GM12891 (cell line): Measurements from ENCODE around the gene TMEM184B.
A peak's percentile ranks its signal among the peaks of the same experiment; 100 is the strongest.
"Not testable (repeated sequence)": the region's sequence is repeated elsewhere in the genome, so short reads cannot be mapped to it uniquely, and the experiment has no call there.

ENCODE experiments used
- DNase-seq: peaks from one replicate; pipeline ENCODE4 v3.0.0; 2011; ENCODE audit warnings: low spot score; ENCODE audit not compliant: insufficient read length
- FAIRE-seq: peaks from 2 replicates; lab custom pipeline; 2011; peaks lifted over from hg19 to GRCh38; lab: Jason Lieb, UNC
- PAX5 ChIP-seq: IDR thresholded peaks from 2 replicates; pipeline ENCODE4 v1.6.1; 2011; ENCODE audit warnings: low read length, moderate library complexity, mild to moderate bottlenecking; ENCODE audit not compliant: insufficient read depth, severe bottlenecking
- POLR2A ChIP-seq: IDR thresholded peaks from 2 replicates; pipeline ENCODE4 v1.6.1; 2011; ENCODE audit warnings: low read depth, low read length, control low read depth
- POLR2AphosphoS5 ChIP-seq: IDR thresholded peaks from 2 replicates; pipeline ENCODE4 v1.6.1; 2011; ENCODE audit warnings: low read depth, low read length, control low read depth
- POU2F2 ChIP-seq: IDR thresholded peaks from 2 replicates; pipeline ENCODE4 v1.6.1; 2011; ENCODE audit warnings: low read depth, mild to moderate bottlenecking, control low read depth, low read length, moderate library complexity
- SPI1 ChIP-seq: IDR thresholded peaks from 2 replicates; pipeline ENCODE4 v1.6.1; 2011; ENCODE audit warnings: low read depth, low read length, control low read depth
- TAF1 ChIP-seq: IDR thresholded peaks from 2 replicates; pipeline ENCODE4 v1.6.1; 2011; ENCODE audit warnings: low read depth, low read length, control low read depth

Gene TMEM184B

GRCh38 chr22:38240734-38241252 is 32.0 kb downstream of the TMEM184B start:
- FAIRE-seq (no peak), DNase-seq (no peak)
- no peak for TF ChIP-seq POLR2A
- TF ChIP-seq PAX5, result no peak
- no peak for TF ChIP-seq POU2F2
- TF ChIP-seq POLR2AphosphoS5, result no peak
- TF ChIP-seq SPI1, result no peak
- TF ChIP-seq TAF1, result no peak

- no peak for DNase-seq
- no peak for FAIRE-seq
- TF ChIP-seq TAF1 (no peak), PAX5 (no peak), POLR2AphosphoS5 (no peak), SPI1 (no peak), POLR2A (no peak), POU2F2 (no peak)
Measured at GRCh38 chr22:38239101-38239761, 33.6 kb downstream of the TMEM184B start.

GRCh38 chr22:38238519-38239071 is 34.2 kb downstream of the TMEM184B start:
- no peak for FAIRE-seq
- DNase-seq, result no peak
- TF ChIP-seq POLR2AphosphoS5, result no peak
- TF ChIP-seq POU2F2, result no peak
- TF ChIP-seq PAX5, result no peak
- TF ChIP-seq SPI1, result no peak
- TF ChIP-seq POLR2A, result no peak
- TF ChIP-seq TAF1, result no peak

GRCh38 chr22:38236786-38237185 is 36.0 kb downstream of the TMEM184B start:
- TF ChIP-seq POU2F2, result no peak
- no peak for TF ChIP-seq PAX5
- TF ChIP-seq TAF1, result no peak
- no peak for TF ChIP-seq POLR2AphosphoS5
- no peak for TF ChIP-seq SPI1
- TF ChIP-seq POLR2A, result no peak
- FAIRE-seq, result no peak
- DNase-seq, result no peak

GRCh38 chr22:38235240-38235850 is 37.5 kb downstream of the TMEM184B start:
- no peak for DNase-seq
- no peak for FAIRE-seq
- no peak for TF ChIP-seq POLR2A
- TF ChIP-seq POU2F2, result no peak
- no peak for TF ChIP-seq PAX5
- TF ChIP-seq TAF1, result no peak
- TF ChIP-seq POLR2AphosphoS5, result no peak
- TF ChIP-seq SPI1, result no peak

GRCh38 chr22:38233856-38234255 is 39.0 kb downstream of the TMEM184B start:
- FAIRE-seq, DNase-seq: not testable (repeated sequence)

- no peak for DNase-seq
- FAIRE-seq, result no peak
- no peak for TF ChIP-seq SPI1
- no peak for TF ChIP-seq POLR2AphosphoS5
- TF ChIP-seq POU2F2, result no peak
- no peak for TF ChIP-seq TAF1
- TF ChIP-seq PAX5, result no peak
- TF ChIP-seq POLR2A, result no peak
Measured at GRCh38 chr22:38233427-38233826, 39.4 kb downstream of the TMEM184B start.

- no peak for TF ChIP-seq SPI1
- no peak for TF ChIP-seq PAX5
- DNase-seq (no peak), FAIRE-seq (no peak)
Measured at GRCh38 chr22:38232196-38232595, 40.6 kb downstream of the TMEM184B start.

- FAIRE-seq, result no peak
- no peak for DNase-seq
- no peak for TF ChIP-seq POLR2A
- TF ChIP-seq SPI1, result no peak
- TF ChIP-seq POLR2AphosphoS5, result no peak
- TF ChIP-seq TAF1, result no peak
- TF ChIP-seq POU2F2, result no peak
- TF ChIP-seq PAX5, result no peak
Measured at GRCh38 chr22:38230916-38231315, 41.9 kb downstream of the TMEM184B start.

- FAIRE-seq (peak; percentile 75), DNase-seq (peak; percentile 69)
- TF ChIP-seq PAX5 (no peak), POLR2A (no peak), SPI1 (no peak), POU2F2 (no peak), TAF1 (no peak), POLR2AphosphoS5 (no peak)
Measured at GRCh38 chr22:38230108-38230825, 42.5 kb downstream of the TMEM184B start.
